ENCODE results near the gene VKORC1.
A peak's percentile ranks its signal among the peaks of the same experiment; 100 is the strongest.
"Not testable (repeated sequence)": the region's sequence is repeated elsewhere in the genome, so short reads cannot be mapped to it uniquely, and the experiment has no call there.

Gene VKORC1

DNA sequence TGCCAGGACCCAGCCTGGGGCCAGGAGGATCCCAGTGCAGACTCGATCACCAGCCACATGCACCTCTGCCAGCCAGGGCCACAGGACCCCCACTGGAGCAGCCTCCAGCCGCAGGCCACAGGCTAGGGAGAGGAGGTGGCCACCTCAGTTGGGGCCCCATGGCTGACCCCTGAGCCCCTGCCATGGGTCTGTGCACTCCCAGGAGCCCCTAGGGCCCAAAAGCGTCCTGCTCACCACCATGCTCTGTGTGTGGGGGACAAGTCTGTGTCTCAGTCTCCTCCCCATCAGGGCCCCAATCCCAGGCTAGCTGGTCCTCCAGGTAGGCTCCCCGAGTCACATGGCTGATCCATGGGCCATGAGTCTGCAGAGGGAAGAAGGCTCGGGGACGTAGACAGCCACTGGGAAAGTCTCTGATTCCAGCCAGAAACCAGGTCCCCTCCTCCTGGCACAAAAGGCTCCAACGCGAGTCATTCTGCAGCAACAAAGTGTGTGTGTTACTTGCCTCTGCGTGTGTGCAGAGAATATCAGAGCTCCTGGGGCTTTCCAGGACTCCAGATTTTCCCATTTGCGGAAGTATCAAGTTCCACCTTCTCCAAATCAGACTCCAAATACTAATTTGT is 47.0 kb upstream of the VKORC1 start:
- H3K4me3 ChIP-seq (ENCODE audit: severe bottlenecking) = peak overlapping the region; percentile 6
- TF ChIP-seq, protein P1, sequence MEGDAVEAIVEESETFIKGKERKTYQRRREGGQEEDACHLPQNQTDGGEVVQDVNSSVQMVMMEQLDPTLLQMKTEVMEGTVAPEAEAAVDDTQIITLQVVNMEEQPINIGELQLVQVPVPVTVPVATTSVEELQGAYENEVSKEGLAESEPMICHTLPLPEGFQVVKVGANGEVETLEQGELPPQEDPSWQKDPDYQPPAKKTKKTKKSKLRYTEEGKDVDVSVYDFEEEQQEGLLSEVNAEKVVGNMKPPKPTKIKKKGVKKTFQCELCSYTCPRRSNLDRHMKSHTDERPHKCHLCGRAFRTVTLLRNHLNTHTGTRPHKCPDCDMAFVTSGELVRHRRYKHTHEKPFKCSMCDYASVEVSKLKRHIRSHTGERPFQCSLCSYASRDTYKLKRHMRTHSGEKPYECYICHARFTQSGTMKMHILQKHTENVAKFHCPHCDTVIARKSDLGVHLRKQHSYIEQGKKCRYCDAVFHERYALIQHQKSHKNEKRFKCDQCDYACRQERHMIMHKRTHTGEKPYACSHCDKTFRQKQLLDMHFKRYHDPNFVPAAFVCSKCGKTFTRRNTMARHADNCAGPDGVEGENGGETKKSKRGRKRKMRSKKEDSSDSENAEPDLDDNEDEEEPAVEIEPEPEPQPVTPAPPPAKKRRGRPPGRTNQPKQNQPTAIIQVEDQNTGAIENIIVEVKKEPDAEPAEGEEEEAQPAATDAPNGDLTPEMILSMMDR (IDR thresholded peaks at IDR 0.05; ENCODE audit: poor library complexity, severe bottlenecking) = no peak
- H3K27me3 ChIP-seq (ENCODE audit: insufficient read depth, poor library complexity, severe bottlenecking) = no peaks in the 10 kb centered on the region
- no peak for DNase-seq (ENCODE audit: low spot score)
- H3K9me3 ChIP-seq (ENCODE audit: severe bottlenecking) = no peaks in the 10 kb centered on the region
- peak overlapping the region; percentile 84 for H3K27ac ChIP-seq (ENCODE audit: poor library complexity, severe bottlenecking)
- H3K4me1 ChIP-seq (ENCODE audit: insufficient read depth, poor library complexity, severe bottlenecking) = peaks cover 26% of the 10 kb centered on the region
- H3K36me3 ChIP-seq (ENCODE audit: low read depth) = no peaks in the 10 kb centered on the region
- ATAC-seq (ENCODE audit: low read depth) = peak; percentile 4

DNA sequence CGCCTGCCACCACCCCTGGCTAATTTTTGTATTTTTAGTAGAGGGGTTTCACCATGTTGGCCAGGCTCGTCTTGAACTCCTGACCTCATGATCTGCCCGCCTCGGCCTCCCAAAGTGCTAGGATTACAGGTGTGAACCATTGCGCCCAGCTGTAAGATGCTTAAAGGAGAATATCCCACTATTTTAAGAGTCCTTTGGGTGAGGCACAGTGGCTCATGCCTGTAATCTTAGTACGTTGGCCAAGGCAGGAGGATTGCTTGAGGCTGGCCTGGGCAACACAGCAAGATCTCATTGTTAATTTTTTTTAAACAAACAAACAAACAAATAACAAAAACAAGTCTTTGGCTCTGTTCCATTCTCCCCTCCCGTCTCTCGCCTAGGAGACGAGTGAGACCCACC is 46.5 kb upstream of the VKORC1 start:
- not testable (repeated sequence) for H3K9me3 ChIP-seq (ENCODE audit: severe bottlenecking); H3K27me3 ChIP-seq (ENCODE audit: insufficient read depth, poor library complexity, severe bottlenecking); H3K4me3 ChIP-seq (ENCODE audit: severe bottlenecking); H3K36me3 ChIP-seq (ENCODE audit: low read depth); DNase-seq (ENCODE audit: low spot score); ATAC-seq (ENCODE audit: low read depth)
- H3K27ac ChIP-seq (ENCODE audit: poor library complexity, severe bottlenecking) = peak overlapping the region; percentile 84
- peaks cover 26% of the 10 kb centered on the region for H3K4me1 ChIP-seq (ENCODE audit: insufficient read depth, poor library complexity, severe bottlenecking)

DNA sequence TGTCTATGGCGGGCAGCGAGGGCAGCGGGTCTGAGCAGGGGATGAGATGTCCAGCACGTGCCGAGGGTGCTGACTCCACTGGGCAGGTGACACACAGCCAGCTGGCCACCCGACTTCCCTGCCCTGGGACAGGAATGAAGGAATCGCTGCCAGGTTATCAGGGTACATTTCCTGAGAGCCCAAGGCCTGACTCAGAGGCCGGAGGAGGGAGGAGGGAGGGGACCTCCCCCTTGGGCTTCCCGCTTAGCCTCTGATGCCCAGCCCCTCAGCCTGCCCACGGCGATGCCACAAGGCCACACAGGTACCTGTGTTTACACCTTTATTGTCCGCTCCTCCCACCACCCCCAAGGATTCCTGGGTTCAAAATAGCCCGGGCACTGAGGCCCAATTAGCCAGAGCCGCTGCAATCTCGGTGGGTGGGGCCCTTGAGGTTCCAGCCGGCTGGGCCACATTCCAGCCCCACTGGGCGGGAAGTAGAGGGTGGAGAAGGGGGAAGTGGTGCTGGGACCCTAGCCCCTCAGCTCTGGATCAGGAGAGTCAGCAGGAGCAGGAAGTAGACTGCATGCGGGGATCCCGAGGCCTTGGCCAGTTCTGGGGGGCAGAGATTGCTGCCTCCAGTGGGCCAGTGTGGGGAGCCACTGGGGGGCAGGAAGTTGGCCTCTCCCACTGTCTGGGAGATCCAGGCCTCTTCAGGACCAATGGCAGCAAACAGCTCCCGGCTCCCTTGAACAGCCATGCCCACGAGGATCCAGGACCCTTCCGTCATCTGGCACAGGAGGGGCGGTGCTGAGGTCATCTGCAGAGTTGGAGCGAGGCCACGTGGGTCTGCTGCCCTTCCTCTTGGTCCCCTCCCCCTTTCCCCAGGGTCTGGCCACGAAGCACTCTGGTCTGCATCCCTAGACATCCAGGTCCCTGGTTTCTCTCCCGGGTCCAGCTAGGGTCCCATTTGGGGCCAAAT is 44.3 kb upstream of the VKORC1 start:
- Histone ChIP-seq H3K27ac (ENCODE audit: poor library complexity, severe bottlenecking) (peak overlapping the region; percentile 84), H3K9me3 (ENCODE audit: severe bottlenecking) (no peaks in the 10 kb centered on the region), H3K36me3 (ENCODE audit: low read depth) (peaks cover 6% of the 10 kb centered on the region), H3K4me1 (ENCODE audit: insufficient read depth, poor library complexity, severe bottlenecking) (peaks cover 36% of the 10 kb centered on the region), H3K27me3 (ENCODE audit: insufficient read depth, poor library complexity, severe bottlenecking) (no peaks in the 10 kb centered on the region), H3K4me3 (ENCODE audit: severe bottlenecking) (peak overlapping the region; percentile 3)
- TF ChIP-seq, protein P1 (IDR thresholded peaks at IDR 0.05; ENCODE audit: poor library complexity, severe bottlenecking) = no peak
- peak; percentile 59 for ATAC-seq (ENCODE audit: low read depth)
- DNase-seq (ENCODE audit: low spot score) = peak; percentile 92

DNA sequence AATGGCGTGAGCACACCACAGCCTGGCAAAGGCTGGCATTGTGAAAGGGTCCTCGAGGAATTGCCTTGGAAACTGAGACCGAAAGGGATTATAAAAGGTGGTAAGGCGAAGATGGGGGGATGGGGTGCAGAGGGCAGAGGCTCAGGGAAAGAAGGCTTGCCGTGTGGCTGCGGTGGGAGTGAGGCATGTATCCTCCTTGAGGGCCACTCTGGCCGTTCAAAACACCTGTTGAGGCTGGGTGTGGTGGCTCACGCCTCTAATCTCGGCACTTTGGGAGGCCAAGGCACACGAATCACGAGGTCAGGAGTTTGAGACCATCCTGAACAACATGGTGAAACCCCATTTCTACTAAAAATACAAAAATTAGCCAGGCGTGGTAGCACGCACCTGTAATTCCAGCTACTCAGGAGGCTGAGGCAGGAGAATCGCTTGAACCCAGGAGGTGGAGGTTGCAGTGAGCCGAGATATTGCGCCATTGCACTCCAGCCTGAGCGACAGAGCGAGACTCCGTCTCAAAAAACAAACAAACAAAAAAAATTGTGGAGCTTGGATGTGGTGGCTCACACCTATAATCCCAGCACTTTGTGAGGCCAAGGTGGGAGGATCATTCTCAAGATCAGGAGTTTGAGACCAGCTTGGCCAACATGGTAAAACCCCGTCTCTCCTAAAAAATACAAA is 42.4 kb upstream of the VKORC1 start:
- Histone ChIP-seq H3K4me1 (ENCODE audit: insufficient read depth, poor library complexity, severe bottlenecking) (peaks cover 46% of the 10 kb centered on the region), H3K36me3 (ENCODE audit: low read depth) (peaks cover 25% of the 10 kb centered on the region)

DNA sequence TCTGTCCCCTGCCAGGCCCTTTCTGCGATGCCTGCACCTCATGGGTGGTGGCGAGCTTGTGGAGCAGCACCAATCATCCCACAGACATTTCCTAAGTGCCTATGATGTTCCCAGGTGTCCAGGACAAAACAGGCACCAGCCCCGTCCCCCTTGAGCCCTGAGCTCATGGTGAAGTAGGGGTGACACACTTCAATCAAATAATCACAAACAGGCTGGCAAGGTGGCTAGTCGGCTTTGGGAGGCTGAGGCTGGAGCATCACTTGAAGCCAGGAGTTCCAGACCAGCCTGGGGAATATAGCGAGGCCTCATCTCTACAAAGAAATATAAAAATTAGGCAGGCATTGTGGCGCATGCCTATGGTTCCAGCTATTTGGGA is 41.7 kb upstream of the VKORC1 start:
- Histone ChIP-seq H3K27ac (ENCODE audit: poor library complexity, severe bottlenecking) (peak overlapping the region; percentile 91), H3K27me3 (ENCODE audit: insufficient read depth, poor library complexity, severe bottlenecking) (no peaks in the 10 kb centered on the region), H3K4me1 (ENCODE audit: insufficient read depth, poor library complexity, severe bottlenecking) (peaks cover 46% of the 10 kb centered on the region), H3K4me3 (ENCODE audit: severe bottlenecking) (no peak overlapping the region), H3K36me3 (ENCODE audit: low read depth) (peaks cover 32% of the 10 kb centered on the region), H3K9me3 (ENCODE audit: severe bottlenecking) (no peaks in the 10 kb centered on the region)
- ATAC-seq (ENCODE audit: low read depth) (no peak), DNase-seq (ENCODE audit: low spot score) (no peak)
- TF ChIP-seq, protein P1 (IDR thresholded peaks at IDR 0.05; ENCODE audit: poor library complexity, severe bottlenecking) = no peak

More for the DNA sequence above, 42.4 kb upstream of the VKORC1 start:
- not testable (repeated sequence) for H3K9me3 ChIP-seq (ENCODE audit: severe bottlenecking); H3K27ac ChIP-seq (ENCODE audit: poor library complexity, severe bottlenecking); H3K27me3 ChIP-seq (ENCODE audit: insufficient read depth, poor library complexity, severe bottlenecking); H3K4me3 ChIP-seq (ENCODE audit: severe bottlenecking); DNase-seq (ENCODE audit: low spot score); ATAC-seq (ENCODE audit: low read depth)
